Astrocyte of the spinal cord (primary cell): ENCODE results near the gene OR6K2.

ENCODE experiments used
- DNase-seq: peaks from one replicate; pipeline ENCODE4 v3.0.0; 2011; ENCODE audit warnings: low read depth, low spot score
- H3K4me3 ChIP-seq: 2 replicates; pipeline ENCODE4 v1.5.1; 2011; ENCODE audit warnings: low read depth, mild to moderate bottlenecking, low read length, moderate library complexity
- CTCF ChIP-seq: IDR thresholded peaks from 2 replicates; pipeline ENCODE4 v1.5.1; 2012; ENCODE audit warnings: low read depth, mild to moderate bottlenecking, low read length, inconsistent platforms
- in situ Hi-C: cut with HindIII; loops from 2 replicates; pipeline ENCODE4 v1.10.0; 2017; ENCODE audit warnings: low sequenced_read_pairs

The OR6K2 gene

GRCh38 chr1:158687037-158687436 is 13.4 kb downstream of the OR6K2 start:
- in situ Hi-C loops: no loop called here
- TF ChIP-seq CTCF: no peak
- no peak overlapping the region for H3K4me3 ChIP-seq
- no peak for DNase-seq

- TF ChIP-seq CTCF: no peak
- no peak within 1 kb of the TSS for H3K4me3 ChIP-seq
- in situ Hi-C loops: no loop called here
- no peak for DNase-seq
Observed at GRCh38 chr1:158686111-158687009, 14.1 kb downstream of the OR6K2 start, which contains the start of gene SPTA1. Gene SPTA1 (minus strand): TSS chr1:158686715. CDS start chr1:158686517, 198 bp downstream.

- H3K4me3 ChIP-seq: no peak overlapping the region
- TF ChIP-seq CTCF: no peak
- DNase-seq: no peak
- in situ Hi-C loops: no loop called here
Observed at GRCh38 chr1:158685085-158685484, 15.4 kb downstream of the OR6K2 start.

- H3K4me3 ChIP-seq: no peak overlapping the region
- in situ Hi-C loops: no loop called here
- no peak for DNase-seq
- TF ChIP-seq CTCF: no peak
Observed at GRCh38 chr1:158681606-158682005, 18.8 kb downstream of the OR6K2 start.

GRCh38 chr1:158679289-158679688 is 21.2 kb downstream of the OR6K2 start:
- no peak for TF ChIP-seq CTCF
- in situ Hi-C loops: no loop called here
- DNase-seq: no peak
- H3K4me3 ChIP-seq: no peak overlapping the region

- no peak for TF ChIP-seq CTCF
- no peak overlapping the region for H3K4me3 ChIP-seq
- in situ Hi-C loops: no loop called here
- no peak for DNase-seq
Observed at GRCh38 chr1:158675563-158676323, 24.7 kb downstream of the OR6K2 start.
